NCI-H1930 (cell line): ENCODE data around the gene IMPDH1.

ENCODE experiments used
- DNase-seq, 2 experiments: peaks; one replicate each; lab custom pipeline; 2025; lab: John Stamatoyannopoulos, UW

Gene IMPDH1

DNA sequence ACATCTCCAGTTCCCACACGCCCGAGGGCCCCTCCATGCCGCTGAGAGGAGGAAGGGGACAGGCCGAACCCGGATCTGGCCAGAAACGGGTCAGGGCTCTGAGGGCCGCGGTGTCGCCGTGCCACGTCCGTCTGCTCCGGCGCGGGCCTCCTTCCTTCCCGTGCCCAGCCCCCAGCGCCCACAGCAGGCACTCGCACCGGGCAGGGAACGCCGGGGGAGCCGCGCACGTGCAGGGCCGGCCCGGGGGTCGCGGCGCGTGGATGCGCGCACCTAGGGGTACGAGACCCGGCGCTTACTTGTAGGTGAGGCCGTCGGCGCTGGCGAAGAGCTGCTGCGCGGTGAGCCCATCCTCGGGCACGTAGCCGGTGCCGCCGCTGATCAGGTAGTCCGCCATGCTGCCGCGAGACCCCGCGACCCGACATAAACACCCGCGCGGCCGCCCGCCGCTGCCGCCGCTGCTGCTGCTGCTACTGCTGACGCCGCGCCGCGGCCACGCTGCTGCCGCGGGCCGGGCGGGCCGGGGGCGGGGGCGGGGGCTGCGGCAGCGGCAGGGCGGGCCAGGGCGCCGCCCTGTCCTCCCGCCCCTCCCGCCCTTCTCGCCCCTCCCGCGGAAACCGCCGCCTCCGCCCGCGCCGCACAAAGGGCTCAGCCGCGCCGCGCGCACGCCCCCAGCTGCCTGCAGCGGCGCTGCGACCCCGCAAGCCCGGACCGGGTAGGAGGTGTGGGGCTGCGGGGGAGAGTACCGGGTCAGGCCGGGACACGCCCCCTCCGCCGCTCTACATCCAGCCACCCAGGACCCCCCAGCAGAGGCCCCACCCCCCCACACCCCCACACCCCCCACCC lies 4.1 kb downstream of the IMPDH1 start:
- peak; percentile 61 to 77 for DNase-seq

GRCh38 chr7:128404886-128405470 lies 4.8 kb downstream of the IMPDH1 start:
- no peak for DNase-seq

DNA sequence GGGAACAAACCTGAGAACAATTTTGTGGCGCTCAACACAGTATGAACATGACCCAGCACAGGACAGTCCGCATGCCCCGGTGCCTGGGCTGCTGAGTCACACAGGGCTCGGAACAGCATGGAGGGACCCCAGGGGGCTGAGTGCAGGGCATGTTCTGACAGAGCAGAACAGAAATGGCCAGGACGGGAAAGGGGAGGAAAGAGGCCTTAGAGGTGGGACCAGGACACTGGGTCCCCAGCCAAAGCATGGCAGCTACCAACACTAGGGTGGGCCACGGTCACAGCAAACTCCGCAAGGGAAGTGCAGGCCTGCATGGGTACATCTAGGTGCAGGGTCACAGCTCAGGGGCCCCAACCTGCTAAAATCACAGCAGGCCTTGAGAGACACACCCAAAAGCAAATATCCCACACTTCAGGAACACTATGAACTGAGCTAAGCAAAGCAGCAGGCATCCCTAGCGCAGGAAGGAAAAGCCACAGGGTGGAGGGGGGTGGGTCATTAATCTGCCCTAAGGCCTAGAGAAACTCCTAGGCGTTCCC lies 5.6 kb downstream of the IMPDH1 start:
- DNase-seq, result no peak

- DNase-seq, result no peak
These were observed 6.1 kb downstream of the IMPDH1 start for GRCh38 chr7:128403676-128404075.

DNA sequence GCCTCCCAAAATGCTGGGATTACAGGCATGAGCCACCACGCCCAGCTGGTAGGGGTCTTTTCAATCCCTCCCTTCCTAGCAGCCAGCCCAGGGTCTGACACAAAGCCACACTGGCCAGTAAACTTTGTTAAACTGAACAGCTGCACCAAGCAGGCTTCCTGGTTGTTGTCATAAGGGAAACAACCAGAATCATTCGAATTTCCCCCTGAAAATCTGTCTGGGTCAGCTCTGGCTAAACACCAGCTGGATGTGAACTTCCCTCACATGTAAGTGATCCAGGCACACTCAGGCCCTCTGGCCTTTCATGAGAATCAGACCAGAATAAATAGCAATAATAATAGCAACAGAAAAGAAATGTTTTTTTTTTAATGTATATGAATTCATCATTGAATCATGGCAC lies 7.4 kb downstream of the IMPDH1 start:
- no peak for DNase-seq

DNA sequence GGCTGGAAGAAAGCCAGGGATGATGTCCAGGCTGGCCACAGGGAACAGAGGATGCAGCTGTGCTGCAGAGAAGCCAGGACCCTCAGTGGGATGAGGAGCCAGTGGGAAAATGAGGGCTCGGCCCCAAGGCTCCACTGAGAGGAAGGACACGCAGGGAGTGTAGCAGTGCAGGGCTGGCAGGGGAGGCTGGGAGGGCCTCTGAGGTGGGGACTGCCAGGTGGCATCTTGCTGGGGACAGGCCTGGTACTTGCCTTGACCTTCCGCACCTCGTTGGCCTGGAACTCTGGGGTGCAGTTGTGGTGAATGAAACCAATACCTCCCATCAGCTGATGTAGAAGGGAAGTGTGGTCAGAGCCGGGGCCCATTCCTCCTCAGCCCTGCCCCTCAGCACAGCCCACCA lies 9.2 kb downstream of the IMPDH1 start:
- no peak for DNase-seq

GRCh38 chr7:128399991-128400390 lies 9.8 kb downstream of the IMPDH1 start:
- DNase-seq, result no peak

- DNase-seq, result no peak
These were observed 11.0 kb downstream of the IMPDH1 start for GRCh38 chr7:128398841-128399135.

DNA sequence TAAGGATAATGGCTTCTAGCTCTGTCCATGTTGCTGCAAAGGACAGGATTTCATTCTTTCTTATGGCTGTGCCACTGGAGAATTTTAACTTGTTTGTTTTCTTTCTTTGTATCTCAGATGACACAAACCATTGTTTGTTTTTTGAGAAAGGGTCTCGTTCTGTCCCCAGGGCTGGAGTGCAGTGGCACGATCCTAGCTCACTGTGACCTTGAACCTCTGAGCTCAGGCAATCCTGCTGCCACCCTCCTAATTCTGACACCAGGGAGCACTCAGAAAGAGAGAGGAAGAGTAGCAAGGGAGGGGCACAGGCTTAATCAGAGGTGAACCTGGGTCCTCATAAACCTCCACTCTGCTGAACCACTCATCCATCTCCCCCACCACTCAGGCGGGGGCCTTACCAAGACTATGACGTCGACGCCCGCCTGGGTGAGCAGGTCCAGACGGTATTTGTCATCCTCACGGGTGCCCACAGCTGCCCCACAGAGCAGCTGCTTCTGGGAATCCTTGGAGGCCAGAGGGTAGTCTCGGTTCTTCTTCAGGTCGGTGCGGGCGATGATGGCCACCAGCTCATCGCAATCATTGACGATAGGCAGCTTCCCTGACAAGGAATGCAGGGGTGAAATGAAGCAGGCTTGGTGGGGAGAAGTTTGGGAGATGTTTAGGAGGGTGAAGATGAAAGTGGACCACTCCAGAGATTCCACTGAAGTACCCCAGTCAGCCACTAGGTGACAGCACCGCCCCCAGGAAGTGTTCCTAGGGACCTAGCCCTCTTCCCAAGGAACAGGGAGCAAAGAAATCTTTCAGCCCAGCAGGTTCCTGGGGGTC lies 11.6 kb downstream of the IMPDH1 start:
- DNase-seq, result peak in 1 of 2 experiments; percentile 33

DNA sequence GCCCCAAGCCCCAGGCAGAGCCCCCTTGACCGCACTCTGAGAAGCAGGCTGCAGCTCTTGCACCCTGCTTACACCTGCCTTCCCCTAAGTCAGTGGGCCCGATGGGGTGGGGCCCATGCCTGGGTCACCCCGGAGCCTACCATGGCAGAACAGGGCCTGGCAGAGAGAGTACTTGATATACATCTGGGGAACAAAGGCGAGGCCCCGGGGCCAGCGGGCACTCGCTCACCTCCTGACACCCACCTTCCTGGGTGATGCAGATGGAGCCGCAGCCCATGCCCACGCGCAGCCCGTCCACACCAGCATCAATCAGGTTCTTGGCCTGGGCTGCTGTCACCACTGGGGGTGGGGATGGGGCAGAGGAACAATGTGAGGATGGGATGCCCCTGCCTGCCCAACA lies 13.4 kb downstream of the IMPDH1 start:
- no peak for DNase-seq

GRCh38 chr7:128395748-128396147 lies 14.0 kb downstream of the IMPDH1 start:
- DNase-seq, result no peak

GRCh38 chr7:128394904-128395496 lies 14.8 kb downstream of the IMPDH1 start:
- no peak for DNase-seq

GRCh38 chr7:128393526-128394330 lies 16.1 kb downstream of the IMPDH1 start:
- no peak for DNase-seq

- no peak for DNase-seq
These were observed 17.1 kb downstream of the IMPDH1 start for GRCh38 chr7:128392446-128393327.

GRCh38 chr7:128391805-128392204 lies 18.0 kb downstream of the IMPDH1 start:
- DNase-seq, result no peak

- no peak for DNase-seq
These were observed 18.8 kb downstream of the IMPDH1 start for GRCh38 chr7:128390871-128391565.

DNA sequence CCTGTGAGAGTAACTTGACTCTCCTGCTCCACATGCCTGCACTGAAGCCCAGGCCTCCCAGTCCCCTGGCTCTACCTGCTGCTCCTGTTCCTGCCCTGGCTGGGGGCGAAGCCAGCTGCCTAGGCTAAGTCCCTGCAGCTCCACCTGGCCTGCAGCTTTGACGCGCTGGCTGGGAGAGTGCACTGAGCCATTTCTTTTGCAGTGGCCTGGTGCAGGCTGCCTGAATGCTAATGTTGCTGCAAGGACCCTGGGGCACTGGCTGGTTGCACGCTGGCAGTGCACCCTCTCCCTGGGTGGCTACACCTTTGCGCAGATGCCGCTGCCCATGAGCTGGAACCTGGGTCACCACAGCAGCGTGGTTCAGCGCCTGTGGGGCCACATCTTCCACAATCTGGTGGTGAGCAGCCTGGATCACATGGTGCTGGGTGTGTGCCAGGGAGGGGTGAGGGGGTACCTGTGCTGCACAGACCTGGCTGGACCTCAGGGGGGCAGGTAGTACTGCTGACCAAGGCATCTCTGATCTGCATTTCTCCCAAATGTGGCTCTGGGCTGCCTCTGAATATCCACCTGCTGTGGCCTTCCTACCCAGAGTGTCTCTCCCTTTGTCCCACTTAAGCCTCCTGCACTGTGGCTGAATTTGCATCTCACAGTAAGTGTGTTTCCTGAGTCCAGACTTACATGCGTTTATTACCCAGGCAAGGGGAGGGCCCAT lies 20.0 kb downstream of the IMPDH1 start:
- no peak for DNase-seq

- no peak for DNase-seq
These were observed 20.6 kb downstream of the IMPDH1 start for GRCh38 chr7:128389085-128389617.

- DNase-seq, result no peak
These were observed 21.7 kb downstream of the IMPDH1 start for GRCh38 chr7:128388145-128388485.
